ENCODE data around the gene FBXO15.

GRCh38 chr18:74148543-74149070 lies 973 bp upstream of the FBXO15 start:
- TF ChIP-seq CTCF (IDR thresholded peaks at IDR 0.05) = no peak
- no peak for TF ChIP-seq POLR2A (IDR thresholded peaks at IDR 0.05; ENCODE audit: low read depth)
- TF ChIP-seq POLR2AphosphoS5 (IDR thresholded peaks at IDR 0.05) = no peak

Measured in esophagus muscularis mucosa (tissue), 3 donors.